Endothelial cell of umbilical vein (primary cell): ENCODE measurements around the gene ARHGEF10L. TPM values are rescaled to one million over a fixed set of nuclear protein-coding genes. Genes with fewer than 3 reads are reported as not detected.

Source experiments
- BruUV-seq: library from RNA; stranded (reverse); fragments of 400-500 nt; replicated peaks from 2 replicates; lab custom pipeline; 2021; lab: Mats Ljungman, UMichigan
- CTCF ChIA-PET: fragments of 300-600, 350-600 bp; sonication (Branson Sonifier 250); formaldehyde crosslinking; loops from one replicate; lab custom pipeline; 2021; ENCODE audit warnings: antibody characterized with exemption, inconsistent platforms; lab: Charles Lee
- POLR2A ChIA-PET: fragments of 300-600, 350-600 bp; sonication (Branson Sonifier 250); formaldehyde crosslinking; loops from one replicate; lab custom pipeline; 2021; ENCODE audit warnings: antibody characterized with exemption, inconsistent platforms; lab: Charles Lee
- DNase-seq: peaks from one replicate; pipeline ENCODE4 v3.0.0-alpha.2; 2011; ENCODE audit warnings: low read depth, low spot score
- FAIRE-seq: peaks from 2 replicates; lab custom pipeline; 2011; peaks lifted over from hg19 to GRCh38; lab: Jason Lieb, UNC
- H2AFZ ChIP-seq: 2 replicates; pipeline ENCODE4 v1.6.0; 2012; ENCODE audit warnings: low read depth, low read length, control low read depth, inconsistent platforms
- H3K27ac ChIP-seq: 2 replicates; pipeline ENCODE4 v1.5.1; 2011; ENCODE audit warnings: low read depth, mild to moderate bottlenecking, control low read depth, low read length, moderate library complexity; ENCODE audit not compliant: insufficient read depth
- H3K27me3 ChIP-seq, 2 experiments: 2 replicates each; pipeline versions ENCODE4 v1.6.0 to v1.6.1; 2011; ENCODE audit warnings: low read length in 2 of 2, mixed read lengths in 1 of 2; ENCODE audit not compliant: control insufficient read depth in 2 of 2, insufficient read depth in 2 of 2
- H3K36me3 ChIP-seq, 2 experiments: 2 replicates in 1 of 2; 3 replicates in 1 of 2; pipeline ENCODE4 v1.5.1; 2011; ENCODE audit warnings: low read length in 2 of 2, mild to moderate bottlenecking in 1 of 2, moderate library complexity in 1 of 2; ENCODE audit not compliant: control insufficient read depth in 2 of 2, insufficient read depth in 2 of 2; ENCODE audit errors: extremely low read depth in 1 of 2
- H3K4me1 ChIP-seq: 3 replicates; pipeline ENCODE4 v1.5.1; 2011; ENCODE audit warnings: mild to moderate bottlenecking, low read length; ENCODE audit not compliant: control insufficient read depth, insufficient read depth; ENCODE audit errors: extremely low read depth
- H3K4me2 ChIP-seq: 2 replicates; pipeline ENCODE4 v1.6.1; 2011; ENCODE audit warnings: low read length, control low read depth, mixed read lengths; ENCODE audit not compliant: insufficient read depth
- H3K4me3 ChIP-seq, 3 experiments: fragments of 200-600 bp in 1 of 3; sonication (generic), shearing (Covaris generic) in 1 of 3; replicated peaks in 1 of 3; 2 replicates each; pipeline ENCODE4 v1.5.1; 2011 to 2016; ENCODE audit warnings: control low read depth in 3 of 3, low read length in 3 of 3, mild to moderate bottlenecking in 2 of 3, inconsistent platforms in 1 of 3, low read depth in 1 of 3, moderate library complexity in 1 of 3; ENCODE audit not compliant: insufficient read depth in 1 of 3
- H3K79me2 ChIP-seq: 2 replicates; pipeline ENCODE4 v1.6.0; 2012; ENCODE audit warnings: low read length, inconsistent platforms; ENCODE audit not compliant: control insufficient read depth, insufficient read depth
- H3K9ac ChIP-seq: replicated peaks from 2 replicates; pipeline ENCODE3; 2011; ENCODE audit warnings: low read length, control low read depth; ENCODE audit not compliant: insufficient read depth; ENCODE audit errors: extremely low read depth
- H3K9me1 ChIP-seq: replicated peaks from 3 replicates; pipeline ENCODE4 v1.6.0; 2011; ENCODE audit warnings: mild to moderate bottlenecking, low read length; ENCODE audit not compliant: control insufficient read depth, insufficient read depth; ENCODE audit errors: extremely low read depth
- H3K9me3 ChIP-seq: replicated peaks from 2 replicates; pipeline ENCODE4 v1.5.1; 2012; ENCODE audit warnings: low read length, inconsistent platforms; ENCODE audit not compliant: control insufficient read depth, insufficient read depth
- H4K20me1 ChIP-seq: replicated peaks from 2 replicates; pipeline ENCODE3; 2011; ENCODE audit warnings: mild to moderate bottlenecking, low read length; ENCODE audit not compliant: control insufficient read depth, insufficient read depth; ENCODE audit errors: extremely low read depth
- CTCF ChIP-seq, 2 donors: IDR thresholded peaks; 1 replicate in 1 of 2; 2 replicates in 1 of 2; pipeline ENCODE4 v1.5.1; 2011; ENCODE audit warnings: low read length in 2 of 2, mild to moderate bottlenecking in 2 of 2, moderate library complexity in 2 of 2, control low read depth in 1 of 2, inconsistent platforms in 1 of 2, low read depth in 1 of 2; ENCODE audit not compliant: insufficient read depth in 1 of 2; ENCODE audit errors: extremely low read depth in 1 of 2
- EZH2 ChIP-seq: IDR thresholded peaks from 2 replicates; pipeline ENCODE4 v1.6.1; 2012; ENCODE audit warnings: borderline replicate concordance, low read depth, mild to moderate bottlenecking, moderate library complexity, low read length, inconsistent platforms; ENCODE audit not compliant: severe bottlenecking
- FOS ChIP-seq: IDR thresholded peaks from 2 replicates; pipeline ENCODE4 v1.6.1; 2011; ENCODE audit warnings: mild to moderate bottlenecking, low read length, moderate library complexity, borderline replicate concordance; ENCODE audit not compliant: insufficient read depth
- GATA2 ChIP-seq: IDR thresholded peaks from 2 replicates; pipeline ENCODE4 v1.7.0; 2011; ENCODE audit warnings: low read depth, mild to moderate bottlenecking, moderate library complexity, mixed read lengths, low read length; ENCODE audit not compliant: insufficient read length, insufficient read depth
- JUN ChIP-seq: IDR thresholded peaks from 2 replicates; pipeline ENCODE4 v1.6.1; 2011; ENCODE audit warnings: borderline replicate concordance, low read depth; ENCODE audit not compliant: insufficient read length, insufficient read depth
- MAX ChIP-seq: IDR thresholded peaks from 2 replicates; pipeline ENCODE4 v1.6.1; 2011; ENCODE audit not compliant: insufficient read depth, insufficient read length
- MYC ChIP-seq: IDR thresholded peaks from one replicate; pipeline ENCODE4 v1.6.1; 2011; ENCODE audit warnings: mild to moderate bottlenecking, low read depth, low read length
- POLR2A ChIP-seq: IDR thresholded peaks from 2 replicates; pipeline ENCODE4 v1.6.1; 2012; ENCODE audit warnings: low read depth, mild to moderate bottlenecking, control low read depth, low read length
- POLR2AphosphoS5 ChIP-seq: IDR thresholded peaks from 2 replicates; pipeline ENCODE4 v1.6.1; 2012; ENCODE audit warnings: low read depth, mild to moderate bottlenecking, control low read depth, low read length, moderate library complexity; ENCODE audit not compliant: insufficient read depth
- dilution Hi-C: fragments of 300-500 bp; cut with MboI; formaldehyde crosslinking; loops from one replicate; pipeline ENCODE4 v1.15.0; 2019; ENCODE audit warnings: low sequenced_read_pairs; ENCODE audit not compliant: extremely low pct_ligation_motif_present
- intact Hi-C: fragments of 100-400 bp; cut with micrococcal nuclease; formaldehyde crosslinking; loops from one replicate; pipeline ENCODE4 v1.10.0; 2022
- polyA plus RNA-seq, 4 experiments: library from polyadenylated mRNA; depleted of rRNA in 3 of 4; stranded (reverse) in 3 of 4; unstranded in 1 of 4; fragments of >200 nt; gene quantifications; 2 replicates each; pipeline versions ENCODE4 v1.2.1 to v1.2.3, GENCODE V29; 2011 to 2012; ENCODE audit warnings: missing spikeins in 1 of 4
- total RNA-seq: library from RNA; stranded (reverse); gene quantifications from 2 replicates; pipeline ENCODE4 v1.2.3, GENCODE V29; 2021

The ARHGEF10L gene
- total and polyA plus RNA-seq, 2 donors (not counting 3 experiments of a cell fraction or from before 2014, with no cell fraction given) = 1.9 to 5.2 TPM

GRCh38 chr1:17671314-17671705 is 131.8 kb downstream of the ARHGEF10L start:
- Histone ChIP-seq H3K4me3 (no peak overlapping the region), H3K36me3 (no peaks in the 10 kb centered on the region), H2AFZ (no peak overlapping the region), H3K4me1 (no peaks in the 10 kb centered on the region), H3K79me2 (no peaks in the 10 kb centered on the region), H3K27me3 (no peaks in the 10 kb centered on the region), H3K27ac (no peak overlapping the region), H4K20me1 (no peaks in the 10 kb centered on the region), H3K9me3 (no peaks in the 10 kb centered on the region), H3K9me1 (no peaks in the 10 kb centered on the region), H3K4me2 (no peak overlapping the region), H3K9ac (no peak overlapping the region)
- ChIA-PET POLR2A (no interaction called here), CTCF (interaction anchor here (0.8 to 1.8 kb wide), 2 partner anchors 10 to 904 kb away, joined by 3 to 7 read pairs; no protein-coding TSS in a partner anchor)
- BruUV-seq = no TSS peak
- TF ChIP-seq POLR2A (no peak), MAX (no peak), GATA2 (no peak), FOS (no peak), POLR2AphosphoS5 (no peak), EZH2 (no peak), CTCF (IDR thresholded peaks at IDR 0.05; ENCODE audit: extremely low read depth in 1 of 2, insufficient read depth in 1 of 2, low read depth in 1 of 2, low read length in 2 of 2) (no peak), MYC (no peak), JUN (no peak)
- intact Hi-C loops = no loop called here
- dilution Hi-C loops = no loop called here
- no peak for FAIRE-seq
- no peak for DNase-seq
